GM12801 (cell line): Measurements from ENCODE around the gene EEF1AKMT3.

ENCODE experiments used
- CTCF ChIP-seq: IDR thresholded peaks from one replicate; pipeline ENCODE4 v1.5.1; 2011; ENCODE audit warnings: control low read depth; ENCODE audit not compliant: insufficient read length; ENCODE audit errors: extremely low read depth

The EEF1AKMT3 gene

GRCh38 chr12:57765698-57766463 is 6.5 kb upstream of the EEF1AKMT3 start:
- TF ChIP-seq CTCF: no peak

GRCh38 chr12:57766464-57767304 is 5.7 kb upstream of the EEF1AKMT3 start, which contains the start of gene CYP27B1:
Gene CYP27B1, minus strand, starts transcription at chr12:57767078. Its CDS starts 37 bp downstream, at chr12:57767041.
- TF ChIP-seq CTCF: no peak

GRCh38 chr12:57767305-57767698 is 5.1 kb upstream of the EEF1AKMT3 start:
- no peak for TF ChIP-seq CTCF

GRCh38 chr12:57767876-57768275 is 4.5 kb upstream of the EEF1AKMT3 start:
- TF ChIP-seq CTCF: no peak

DNA sequence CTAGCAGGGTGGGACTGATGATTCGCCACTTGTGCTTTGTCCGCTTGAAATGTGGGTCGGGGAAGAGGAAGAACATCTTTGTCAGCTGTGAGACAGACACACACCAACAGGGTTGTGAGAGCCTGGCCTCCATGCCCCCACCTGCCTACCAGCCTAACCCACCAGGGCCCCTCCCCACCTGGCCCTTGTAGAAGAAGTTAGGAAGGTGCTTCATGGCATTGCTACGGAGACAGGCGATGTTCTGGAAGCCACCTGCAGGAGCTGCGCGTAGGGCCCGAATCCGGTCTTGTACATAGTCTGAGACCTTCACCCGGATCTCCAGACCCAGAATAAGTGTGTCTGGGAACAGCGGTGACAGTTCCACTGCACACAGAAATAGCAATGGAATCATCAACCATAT is 2.8 kb upstream of the EEF1AKMT3 start:
- TF ChIP-seq CTCF: no peak

GRCh38 chr12:57770734-57771133 is 1.7 kb upstream of the EEF1AKMT3 start:
- TF ChIP-seq CTCF: no peak

GRCh38 chr12:57771236-57771872 is 1.1 kb upstream of the EEF1AKMT3 start:
- TF ChIP-seq CTCF: no peak
